ENCODE results near the gene REELD1.

DNA sequence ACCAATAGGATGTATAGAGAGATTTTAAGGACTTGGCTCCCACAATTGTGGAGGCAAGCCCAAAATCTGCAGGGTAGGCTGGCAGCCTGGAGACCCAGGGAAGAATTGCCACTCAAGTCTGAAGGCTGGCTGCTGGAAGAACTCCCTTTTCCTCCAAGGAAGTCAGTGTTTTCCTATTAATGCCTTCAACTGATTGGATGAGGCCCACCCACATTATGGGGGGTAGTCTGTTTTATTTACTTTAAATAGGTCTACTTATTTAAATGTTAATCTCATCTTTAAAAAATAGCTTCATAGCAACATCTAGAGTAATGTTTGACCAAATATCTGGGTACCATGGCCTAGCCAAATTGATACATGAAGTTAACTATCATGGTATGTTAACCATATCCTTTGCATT lies 20.1 kb upstream of the REELD1 start:
- no peak for TF ChIP-seq CREM (IDR thresholded peaks at IDR 0.05; ENCODE audit: low read depth)
- TF ChIP-seq, protein P1, sequence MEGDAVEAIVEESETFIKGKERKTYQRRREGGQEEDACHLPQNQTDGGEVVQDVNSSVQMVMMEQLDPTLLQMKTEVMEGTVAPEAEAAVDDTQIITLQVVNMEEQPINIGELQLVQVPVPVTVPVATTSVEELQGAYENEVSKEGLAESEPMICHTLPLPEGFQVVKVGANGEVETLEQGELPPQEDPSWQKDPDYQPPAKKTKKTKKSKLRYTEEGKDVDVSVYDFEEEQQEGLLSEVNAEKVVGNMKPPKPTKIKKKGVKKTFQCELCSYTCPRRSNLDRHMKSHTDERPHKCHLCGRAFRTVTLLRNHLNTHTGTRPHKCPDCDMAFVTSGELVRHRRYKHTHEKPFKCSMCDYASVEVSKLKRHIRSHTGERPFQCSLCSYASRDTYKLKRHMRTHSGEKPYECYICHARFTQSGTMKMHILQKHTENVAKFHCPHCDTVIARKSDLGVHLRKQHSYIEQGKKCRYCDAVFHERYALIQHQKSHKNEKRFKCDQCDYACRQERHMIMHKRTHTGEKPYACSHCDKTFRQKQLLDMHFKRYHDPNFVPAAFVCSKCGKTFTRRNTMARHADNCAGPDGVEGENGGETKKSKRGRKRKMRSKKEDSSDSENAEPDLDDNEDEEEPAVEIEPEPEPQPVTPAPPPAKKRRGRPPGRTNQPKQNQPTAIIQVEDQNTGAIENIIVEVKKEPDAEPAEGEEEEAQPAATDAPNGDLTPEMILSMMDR (IDR thresholded peaks at IDR 0.05 in 2 of 3, conservative IDR thresholded peaks at IDR 0.05 in 1 of 3; ENCODE audit: insufficient read depth in 2 of 3, low read depth in 1 of 3, low read length in 3 of 3) = no peak
- no peak for TF ChIP-seq SIN3A (IDR thresholded peaks at IDR 0.05; ENCODE audit: borderline replicate concordance in 2 of 2, control insufficient read depth in 1 of 2, low read depth in 2 of 2, low read length in 2 of 2)
- TF ChIP-seq ZNF830 (CRISPR knock-in tag; IDR thresholded peaks at IDR 0.05) = no peak
- no peak for TF ChIP-seq TCFL5 (CRISPR knock-in tag; conservative IDR thresholded peaks at IDR 0.05)
- TF ChIP-seq SPI1 (IDR thresholded peaks at IDR 0.05; ENCODE audit: borderline replicate concordance, low read depth, low read length) = no peak
- no peak for TF ChIP-seq NCOA4 (IDR thresholded peaks at IDR 0.05; ENCODE audit: partially characterized antibody)
- no peak for TF ChIP-seq SP1 (CRISPR knock-in tag; IDR thresholded peaks at IDR 0.05)
- no peak for TF ChIP-seq ZNF121 (CRISPR knock-in tag; conservative IDR thresholded peaks at IDR 0.05)
- no peak for TF ChIP-seq MYNN (IDR thresholded peaks at IDR 0.05)
- no peak for TF ChIP-seq MYNN (CRISPR knock-in tag; IDR thresholded peaks at IDR 0.05)
- TF ChIP-seq CCNT2 (IDR thresholded peaks at IDR 0.05; ENCODE audit: borderline replicate concordance, extremely low read depth, insufficient read length, low read depth, low read length) = no peak

All from K562 (cell line).